Osteocyte (in vitro differentiated cells): ENCODE measurements around the gene SPACDR. TPM values are rescaled to one million over a fixed set of nuclear protein-coding genes. Genes with fewer than 3 reads are reported as not detected.

Experiments
- DNase-seq: peaks from one replicate; pipeline ENCODE4 v3.0.0; 2021; ENCODE audit warnings: mixed read lengths; ENCODE audit not compliant: unreplicated experiment; ENCODE audit errors: extremely low spot score
- H3K27ac Mint-ChIP-seq: one replicate; pipeline ENCODE4 v1.8.0; 2021; ENCODE audit warnings: mild to moderate bottlenecking, mixed read lengths; ENCODE audit not compliant: unreplicated experiment
- H3K27me3 Mint-ChIP-seq: one replicate; pipeline ENCODE4 v1.8.0; 2021; ENCODE audit warnings: mixed read lengths; ENCODE audit not compliant: unreplicated experiment
- H3K36me3 Mint-ChIP-seq: one replicate; pipeline ENCODE4 v1.8.0; 2021; ENCODE audit warnings: mixed read lengths; ENCODE audit not compliant: unreplicated experiment
- H3K4me1 Mint-ChIP-seq: one replicate; pipeline ENCODE4 v1.8.0; 2021; ENCODE audit warnings: mixed read lengths; ENCODE audit not compliant: unreplicated experiment
- H3K4me3 Mint-ChIP-seq: one replicate; pipeline ENCODE4 v1.8.0; 2021; ENCODE audit warnings: mild to moderate bottlenecking, moderate library complexity, mixed read lengths; ENCODE audit not compliant: unreplicated experiment
- H3K9me3 Mint-ChIP-seq: one replicate; pipeline ENCODE4 v1.8.0; 2021; ENCODE audit warnings: mixed read lengths; ENCODE audit not compliant: unreplicated experiment
- CTCF ChIP-seq: fragments of 200-600 bp; sonication (generic); IDR thresholded peaks from 2 replicates; pipeline ENCODE4 v1.5.0; 2021; ENCODE audit warnings: antibody characterized with exemption, mild to moderate bottlenecking, moderate library complexity
- total RNA-seq: library from RNA; stranded (reverse); gene quantifications from 2 replicates; pipeline ENCODE4 v1.2.1, GENCODE V29; 2021

The SPACDR gene
- total RNA-seq, 1 donor from 2014 or later, result 0.46 TPM

GRCh38 chr7:100492738-100493475, 28.8 kb upstream of the SPACDR start:
- no peak overlapping the region for H3K27ac Mint-ChIP-seq
- H3K27me3 Mint-ChIP-seq, result no peaks in the 10 kb centered on the region
- no peak for TF ChIP-seq CTCF
- no peaks in the 10 kb centered on the region for H3K9me3 Mint-ChIP-seq
- H3K36me3 Mint-ChIP-seq, result peaks cover 3% of the 10 kb centered on the region
- peaks cover 10% of the 10 kb centered on the region for H3K4me1 Mint-ChIP-seq
- H3K4me3 Mint-ChIP-seq, result peak overlapping the region; percentile 38
- no peak for DNase-seq

GRCh38 chr7:100491192-100491578, 27.1 kb upstream of the SPACDR start:
- H3K27ac Mint-ChIP-seq, result no peak overlapping the region
- H3K27me3 Mint-ChIP-seq, result no peaks in the 10 kb centered on the region
- H3K36me3 Mint-ChIP-seq, result peaks cover 3% of the 10 kb centered on the region
- H3K9me3 Mint-ChIP-seq, result no peaks in the 10 kb centered on the region
- H3K4me1 Mint-ChIP-seq, result peaks cover 10% of the 10 kb centered on the region
- no peak for TF ChIP-seq CTCF
- DNase-seq, result no peak
- H3K4me3 Mint-ChIP-seq, result no peak overlapping the region

GRCh38 chr7:100490483-100491191, 26.6 kb upstream of the SPACDR start:
- Mint-ChIP-seq H3K27ac (no peak overlapping the region), H3K27me3 (no peaks in the 10 kb centered on the region), H3K9me3 (no peaks in the 10 kb centered on the region), H3K4me3 (no peak overlapping the region), H3K4me1 (peaks cover 10% of the 10 kb centered on the region), H3K36me3 (peaks cover 3% of the 10 kb centered on the region)
- no peak for TF ChIP-seq CTCF
- no peak for DNase-seq

- DNase-seq, result peak; percentile 90
- Mint-ChIP-seq H3K27me3 (no peaks in the 10 kb centered on the region), H3K36me3 (peaks cover 3% of the 10 kb centered on the region), H3K27ac (peak overlapping the region; percentile 64), H3K4me3 (no peak overlapping the region), H3K4me1 (peaks cover 10% of the 10 kb centered on the region), H3K9me3 (no peaks in the 10 kb centered on the region)
- no peak for TF ChIP-seq CTCF
These were observed 25.8 kb upstream of the SPACDR start for GRCh38 chr7:100489824-100490223.

- TF ChIP-seq CTCF, result no peak
- H3K27ac Mint-ChIP-seq, result no peak overlapping the region
- DNase-seq, result no peak
- H3K4me3 Mint-ChIP-seq, result no peak overlapping the region
- H3K36me3 Mint-ChIP-seq, result peaks cover 3% of the 10 kb centered on the region
- H3K27me3 Mint-ChIP-seq, result no peaks in the 10 kb centered on the region
- H3K9me3 Mint-ChIP-seq, result no peaks in the 10 kb centered on the region
- H3K4me1 Mint-ChIP-seq, result peaks cover 12% of the 10 kb centered on the region
These were observed 25.1 kb upstream of the SPACDR start for GRCh38 chr7:100489121-100489520.
